OCI-LY1 (cell line): Measurements from ENCODE around the gene TRIM7.

ENCODE experiments used
- EZH2 ChIP-seq: fragments of 200-600 bp; sonication (generic), shearing (Covaris generic); IDR thresholded peaks from 2 replicates; pipeline ENCODE4 v1.8.0; 2017; ENCODE audit warnings: borderline replicate concordance, mixed run types, mild to moderate bottlenecking, antibody characterized with exemption, low read length, moderate library complexity, mixed read lengths
- TF ChIP-seq, protein P1 (sequence below): fragments of 200-600 bp; sonication (generic), shearing (Covaris generic); IDR thresholded peaks from 2 replicates; pipeline ENCODE4 v1.5.1; 2017; ENCODE audit warnings: mild to moderate bottlenecking, antibody characterized with exemption, low read length, moderate library complexity, mixed read lengths

DNA sequence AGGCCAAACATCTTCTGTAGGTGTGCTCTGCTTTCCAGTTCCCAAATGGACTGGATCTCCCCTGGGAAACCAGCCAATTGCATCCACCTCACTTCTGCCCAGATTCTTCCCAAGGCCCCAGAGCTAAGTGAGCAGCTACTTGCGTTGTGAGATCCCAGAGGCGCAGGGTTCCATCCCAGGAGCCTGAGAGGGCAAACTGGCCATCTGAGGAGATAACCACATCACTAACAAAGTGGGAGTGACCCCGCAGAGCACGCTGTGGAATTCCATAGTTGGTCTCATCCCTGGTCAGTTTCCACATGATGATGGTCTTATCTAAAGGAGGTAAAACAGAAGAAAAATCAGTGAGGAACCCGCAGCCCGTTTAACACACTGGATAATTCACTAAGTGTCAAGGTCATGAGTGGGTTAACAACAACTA, 37.0 kb upstream of the TRIM7 start:
- TF ChIP-seq, protein P1, sequence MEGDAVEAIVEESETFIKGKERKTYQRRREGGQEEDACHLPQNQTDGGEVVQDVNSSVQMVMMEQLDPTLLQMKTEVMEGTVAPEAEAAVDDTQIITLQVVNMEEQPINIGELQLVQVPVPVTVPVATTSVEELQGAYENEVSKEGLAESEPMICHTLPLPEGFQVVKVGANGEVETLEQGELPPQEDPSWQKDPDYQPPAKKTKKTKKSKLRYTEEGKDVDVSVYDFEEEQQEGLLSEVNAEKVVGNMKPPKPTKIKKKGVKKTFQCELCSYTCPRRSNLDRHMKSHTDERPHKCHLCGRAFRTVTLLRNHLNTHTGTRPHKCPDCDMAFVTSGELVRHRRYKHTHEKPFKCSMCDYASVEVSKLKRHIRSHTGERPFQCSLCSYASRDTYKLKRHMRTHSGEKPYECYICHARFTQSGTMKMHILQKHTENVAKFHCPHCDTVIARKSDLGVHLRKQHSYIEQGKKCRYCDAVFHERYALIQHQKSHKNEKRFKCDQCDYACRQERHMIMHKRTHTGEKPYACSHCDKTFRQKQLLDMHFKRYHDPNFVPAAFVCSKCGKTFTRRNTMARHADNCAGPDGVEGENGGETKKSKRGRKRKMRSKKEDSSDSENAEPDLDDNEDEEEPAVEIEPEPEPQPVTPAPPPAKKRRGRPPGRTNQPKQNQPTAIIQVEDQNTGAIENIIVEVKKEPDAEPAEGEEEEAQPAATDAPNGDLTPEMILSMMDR, result no peak
- no peak for TF ChIP-seq EZH2
